OCI-LY7 (cell line): ENCODE data around the gene CSKMT.

Experiments used
- EZH2phosphoT487 ChIP-seq: fragments of 200-600 bp; sonication (generic); IDR thresholded peaks from 2 replicates; pipeline ENCODE4 v1.6.1; 2018; ENCODE audit warnings: low read depth, borderline replicate concordance, mild to moderate bottlenecking, mixed run types, antibody characterized with exemption, low read length, moderate library complexity, mixed read lengths
- TF ChIP-seq, protein P1 (sequence below): fragments of 200-600 bp; sonication (generic); conservative IDR thresholded peaks from 2 replicates; pipeline ENCODE4 v1.5.1; 2014; ENCODE audit warnings: mild to moderate bottlenecking, antibody characterized with exemption, low read length, moderate library complexity, mixed read lengths

DNA sequence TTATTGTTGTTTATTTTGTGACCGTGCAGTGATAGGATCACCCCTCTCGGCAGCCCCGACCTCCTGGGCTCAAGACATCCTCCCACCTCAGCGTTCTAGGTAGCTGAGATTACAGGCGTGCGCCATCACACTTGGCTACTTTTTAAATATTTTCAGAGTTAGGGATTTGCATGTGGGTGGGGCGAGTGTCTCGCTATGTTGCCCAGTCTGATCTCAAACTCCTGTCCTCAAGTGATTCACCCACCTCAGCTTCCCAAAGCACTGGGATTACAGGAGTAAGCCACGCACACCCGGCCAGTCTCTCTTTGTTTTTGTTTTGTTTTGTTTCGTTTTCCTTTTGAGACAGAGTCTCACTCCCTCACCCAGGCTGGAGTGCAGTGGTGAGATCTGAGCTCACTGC lies 10.8 kb upstream of the CSKMT start:
- TF ChIP-seq, protein P1, sequence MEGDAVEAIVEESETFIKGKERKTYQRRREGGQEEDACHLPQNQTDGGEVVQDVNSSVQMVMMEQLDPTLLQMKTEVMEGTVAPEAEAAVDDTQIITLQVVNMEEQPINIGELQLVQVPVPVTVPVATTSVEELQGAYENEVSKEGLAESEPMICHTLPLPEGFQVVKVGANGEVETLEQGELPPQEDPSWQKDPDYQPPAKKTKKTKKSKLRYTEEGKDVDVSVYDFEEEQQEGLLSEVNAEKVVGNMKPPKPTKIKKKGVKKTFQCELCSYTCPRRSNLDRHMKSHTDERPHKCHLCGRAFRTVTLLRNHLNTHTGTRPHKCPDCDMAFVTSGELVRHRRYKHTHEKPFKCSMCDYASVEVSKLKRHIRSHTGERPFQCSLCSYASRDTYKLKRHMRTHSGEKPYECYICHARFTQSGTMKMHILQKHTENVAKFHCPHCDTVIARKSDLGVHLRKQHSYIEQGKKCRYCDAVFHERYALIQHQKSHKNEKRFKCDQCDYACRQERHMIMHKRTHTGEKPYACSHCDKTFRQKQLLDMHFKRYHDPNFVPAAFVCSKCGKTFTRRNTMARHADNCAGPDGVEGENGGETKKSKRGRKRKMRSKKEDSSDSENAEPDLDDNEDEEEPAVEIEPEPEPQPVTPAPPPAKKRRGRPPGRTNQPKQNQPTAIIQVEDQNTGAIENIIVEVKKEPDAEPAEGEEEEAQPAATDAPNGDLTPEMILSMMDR = no peak
- TF ChIP-seq EZH2phosphoT487 = no peak
